OCI-LY7 (cell line): ENCODE results near the gene RAD54L. TPM values are rescaled to one million over a fixed set of nuclear protein-coding genes. Genes with fewer than 3 reads are reported as not detected.

Experiments
- BruUV-seq: library from RNA; stranded (reverse); fragments of 400-500 nt; replicated peaks from 2 replicates; lab custom pipeline; 2021; lab: Mats Ljungman, UMichigan
- CTCF ChIA-PET: fragments of 300-600 bp; sonication (Branson Sonifier 250); formaldehyde crosslinking; loops from one replicate; lab custom pipeline; 2022; ENCODE audit warnings: antibody characterized with exemption; ENCODE audit not compliant: unreplicated experiment; lab: Charles Lee
- POLR2A ChIA-PET: fragments of 300-600 bp; sonication (Branson Sonifier 250); formaldehyde crosslinking; loops from one replicate; lab custom pipeline; 2022; ENCODE audit warnings: antibody characterized with exemption; lab: Charles Lee
- DNase-seq: peaks from one replicate; pipeline ENCODE4 v3.0.0-alpha.2; 2015; ENCODE audit warnings: low spot score
- H2AFZ ChIP-seq: fragments of 200-600 bp; sonication (generic), shearing (Covaris generic); 2 replicates; pipeline ENCODE4 v1.6.1; 2014; ENCODE audit warnings: mild to moderate bottlenecking, antibody characterized with exemption, low read length, moderate library complexity
- H3K27ac ChIP-seq: fragments of 200-600 bp; sonication (generic); 2 replicates; pipeline ENCODE4 v1.5.1; 2014; ENCODE audit warnings: mixed run types, low read depth, mild to moderate bottlenecking, moderate library complexity, low read length, inconsistent platforms; ENCODE audit not compliant: poor library complexity, severe bottlenecking
- H3K36me3 ChIP-seq: fragments of 200-600 bp; sonication (generic); 2 replicates; pipeline ENCODE4 v1.6.1; 2014; ENCODE audit warnings: mild to moderate bottlenecking, antibody characterized with exemption, low read length, moderate library complexity, mixed read lengths; ENCODE audit not compliant: insufficient read depth
- H3K4me1 ChIP-seq: fragments of 200-600 bp; sonication (generic); 2 replicates; pipeline ENCODE4 v1.5.1; 2014; ENCODE audit warnings: mild to moderate bottlenecking, low read length; ENCODE audit not compliant: insufficient read depth, poor library complexity, severe bottlenecking
- H3K4me2 ChIP-seq: fragments of 200-600 bp; sonication (generic); 2 replicates; pipeline ENCODE4 v1.6.1; 2014; ENCODE audit warnings: mild to moderate bottlenecking, low read length
- H3K4me3 ChIP-seq: fragments of 200-600 bp; sonication (generic); 2 replicates; pipeline ENCODE4 v1.5.1; 2014; ENCODE audit warnings: mild to moderate bottlenecking, low read depth, low read length; ENCODE audit not compliant: poor library complexity, severe bottlenecking
- H3K79me2 ChIP-seq: fragments of 200-600 bp; sonication (generic); 2 replicates; pipeline ENCODE4 v1.6.1; 2016; ENCODE audit warnings: low read depth, mild to moderate bottlenecking, low read length, moderate library complexity, mixed read lengths; ENCODE audit not compliant: insufficient read depth
- H3K9me2 ChIP-seq: fragments of 200-600 bp; sonication (generic); 2 replicates; pipeline ENCODE4 v1.6.1; 2016; ENCODE audit warnings: mild to moderate bottlenecking, low read length, mixed read lengths; ENCODE audit not compliant: insufficient read depth
- H3K9me3 ChIP-seq: fragments of 200-600 bp; sonication (generic); 2 replicates; pipeline ENCODE4 v1.6.1; 2014; ENCODE audit warnings: mild to moderate bottlenecking, mixed run types, low read length, mixed read lengths
- H4K20me1 ChIP-seq: fragments of 200-600 bp; sonication (generic); 2 replicates; pipeline ENCODE4 v1.6.1; 2014; ENCODE audit warnings: mild to moderate bottlenecking, antibody characterized with exemption, low read length, moderate library complexity, mixed read lengths; ENCODE audit not compliant: insufficient read depth
- CTCF ChIP-seq: fragments of 200-600 bp; sonication (generic); conservative IDR thresholded peaks from 2 replicates; pipeline ENCODE4 v1.5.1; 2014; ENCODE audit warnings: mild to moderate bottlenecking, antibody characterized with exemption, low read length, moderate library complexity, mixed read lengths
- EZH2phosphoT487 ChIP-seq: fragments of 200-600 bp; sonication (generic); IDR thresholded peaks from 2 replicates; pipeline ENCODE4 v1.6.1; 2018; ENCODE audit warnings: low read depth, borderline replicate concordance, mild to moderate bottlenecking, mixed run types, antibody characterized with exemption, low read length, moderate library complexity, mixed read lengths
- intact Hi-C: fragments of 100-400 bp; cut with micrococcal nuclease; formaldehyde crosslinking; loops from one replicate; pipeline ENCODE4 v1.10.0; 2022; ENCODE audit not compliant: unreplicated experiment
- total RNA-seq, 2 experiments: library from RNA; depleted of rRNA in 1 of 2; stranded (reverse); fragments of >200 nt in 1 of 2; shearing (Covaris generic) in 1 of 2; gene quantifications; 2 replicates each; pipeline ENCODE4 v1.2.3, GENCODE V29; 2014 to 2022

RAD54L gene
- total RNA-seq, 2 experiments from 2014 or later, result 62.6 to 78.5 TPM

GRCh38 chr1:46303038-46303871 lies 55.7 kb downstream of the RAD54L start, which contains the start of the genes LRRC41 and UQCRH:
TSS of gene LRRC41 (minus strand) at chr1:46303616. CDS start at chr1:46303322, 294 bp downstream.
TSS of gene UQCRH (plus strand) at chr1:46303698. CDS start at chr1:46303767, 69 bp downstream.
- BruUV-seq, result no TSS peak
- peak within 1 kb of the TSS; percentile 89 for H3K4me2 ChIP-seq
- peaks cover 43% of the 10 kb centered on the region for H3K36me3 ChIP-seq
- no peaks in the 10 kb centered on the region for H3K9me3 ChIP-seq
- peak within 1 kb of the TSS; percentile 76 for H3K27ac ChIP-seq
- intact Hi-C loops, result loop anchor here (1.0 to 2.0 kb wide), 3 partner anchors 30 to 56 kb away; partner anchors contain the start of genes NSUN4 and RAD54L
- peaks cover 76% of the 10 kb centered on the region for H3K79me2 ChIP-seq
- peaks cover 24% of the 10 kb centered on the region for H4K20me1 ChIP-seq
- H3K4me1 ChIP-seq, result peaks cover 40% of the 10 kb centered on the region
- H3K4me3 ChIP-seq, result peak within 1 kb of the TSS; percentile 95
- POLR2A ChIA-PET, result interaction anchor here (0.5 to 3.7 kb wide), 13 partner anchors 12 to 101 kb away, joined by 3 to 34 read pairs (median 4); partner anchors contain the start of genes NSUN4 and RAD54L
- peak within 1 kb of the TSS; percentile 71 for H2AFZ ChIP-seq
- CTCF ChIA-PET, result interaction anchor here (1.0 to 2.1 kb wide), 4 partner anchors 14 to 37 kb away, joined by 4 to 10 read pairs (median 4); no protein-coding TSS in a partner anchor
- TF ChIP-seq CTCF, result 0 out of 2 replicates have a peak, but pooled peaks have one; percentile 22
- no peak for TF ChIP-seq EZH2phosphoT487
- DNase-seq, result peak; percentile 97
- H3K9me2 ChIP-seq, result no peaks in the 10 kb centered on the region

GRCh38 chr1:46303872-46304326 lies 56.3 kb downstream of the RAD54L start:
- peak overlapping the region; percentile 71; the same call in 1 of the 2 replicates for H2AFZ ChIP-seq
- H3K9me3 ChIP-seq, result no peaks in the 10 kb centered on the region
- peak overlapping the region; percentile 95 for H3K4me3 ChIP-seq
- BruUV-seq, result TSS peak; percentile 88
- H3K4me1 ChIP-seq, result peaks cover 44% of the 10 kb centered on the region
- TF ChIP-seq EZH2phosphoT487 (no peak), CTCF (0 out of 2 replicates have a peak, but pooled peaks have one; percentile 6)
- CTCF ChIA-PET, result interaction anchor here (1.3 to 2.1 kb wide), 3 partner anchors 14 to 29 kb away, joined by 4 to 10 read pairs (median 5); no protein-coding TSS in a partner anchor
- H3K9me2 ChIP-seq, result no peaks in the 10 kb centered on the region
- DNase-seq, result no peak
- H4K20me1 ChIP-seq, result peaks cover 24% of the 10 kb centered on the region
- intact Hi-C loops, result loop anchor here (1.0 to 2.0 kb wide), 3 partner anchors 29 to 57 kb away; partner anchors contain the start of genes NSUN4 and RAD54L
- POLR2A ChIA-PET, result interaction anchor here (0.7 to 3.7 kb wide), 7 partner anchors 19 to 59 kb away, joined by 3 to 34 read pairs (median 4); partner anchors contain the start of genes NSUN4 and RAD54L
- peak overlapping the region; percentile 76 for H3K27ac ChIP-seq
- peaks cover 77% of the 10 kb centered on the region for H3K79me2 ChIP-seq
- H3K4me2 ChIP-seq, result peak overlapping the region; percentile 89
- peaks cover 47% of the 10 kb centered on the region for H3K36me3 ChIP-seq
